Ramos (cell line): ENCODE measurements around the gene DCHS1.

Source experiments
- in situ Hi-C: fragments of 300-500 bp; cut with MboI; formaldehyde crosslinking; loops from one replicate; pipeline ENCODE4 v1.14.3; 2022; ENCODE audit warnings: low sequenced_read_pairs; ENCODE audit not compliant: unreplicated experiment

The DCHS1 gene

DNA sequence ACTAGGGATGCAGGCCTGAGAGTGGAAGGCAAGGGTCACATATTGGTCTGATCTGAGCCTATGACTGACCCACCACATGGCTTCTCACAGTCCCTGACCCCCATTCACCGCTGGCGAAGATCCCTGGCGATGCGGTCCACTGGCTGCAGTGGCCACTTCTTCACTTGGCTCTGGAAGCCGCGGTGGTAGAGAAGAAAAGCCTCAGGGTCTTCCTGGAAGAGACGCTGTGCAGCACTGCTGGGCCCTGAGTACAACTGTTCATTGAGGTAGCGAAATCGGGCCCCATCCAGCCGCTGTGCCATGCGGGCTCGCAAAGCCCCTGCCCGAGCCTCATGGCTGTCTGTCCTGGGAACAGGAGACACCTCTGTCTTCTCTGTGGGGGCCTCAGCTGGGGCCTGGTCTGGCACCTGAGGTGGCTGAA lies 54.6 kb downstream of the DCHS1 start:
- in situ Hi-C loops, result no loop called here

DNA sequence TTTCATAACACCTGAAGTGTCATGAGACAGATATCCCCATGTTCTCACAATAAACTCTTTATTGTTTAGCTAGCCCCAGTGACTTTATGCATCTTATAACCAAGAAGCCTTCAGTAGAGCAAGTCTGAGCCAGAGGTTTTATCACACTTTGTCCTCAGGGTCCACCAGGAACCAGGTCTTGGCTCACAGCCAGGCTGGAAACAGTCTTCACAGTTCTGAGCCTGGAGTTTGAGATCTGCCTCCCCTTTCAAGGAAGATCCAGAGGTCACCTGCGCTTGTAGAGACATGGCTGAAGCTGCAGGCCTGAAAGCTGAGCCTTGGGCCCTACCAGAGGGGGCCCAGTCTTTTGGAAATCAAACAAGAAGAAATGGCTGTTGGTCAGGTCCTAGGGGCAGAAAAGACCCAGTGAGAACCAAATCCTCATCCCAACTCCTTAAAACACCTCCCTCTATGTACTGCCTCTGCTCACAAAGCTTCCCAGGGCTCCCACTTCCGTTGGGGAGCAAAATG lies 55.7 kb downstream of the DCHS1 start:
- in situ Hi-C loops, result no loop called here

DNA sequence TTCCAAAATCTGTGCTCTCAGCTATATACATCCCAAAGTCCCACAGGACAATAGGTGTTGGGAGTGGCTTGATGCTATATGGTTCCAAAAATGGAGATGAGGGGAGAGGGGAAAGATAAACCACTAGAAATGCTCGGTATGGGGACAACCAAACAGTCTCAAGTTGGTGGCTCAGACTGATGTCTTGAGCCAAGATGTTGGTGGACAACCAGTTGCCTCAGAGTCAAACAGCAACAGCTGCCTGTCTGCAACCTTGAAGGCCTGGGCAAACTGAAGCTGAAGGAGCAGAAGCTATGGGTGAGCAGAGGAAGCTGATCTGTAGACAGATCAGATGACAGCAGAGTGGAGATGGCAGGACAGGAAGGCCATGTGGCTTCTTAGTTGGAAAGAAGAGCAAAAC lies 56.2 kb downstream of the DCHS1 start:
- in situ Hi-C loops, result no loop called here

DNA sequence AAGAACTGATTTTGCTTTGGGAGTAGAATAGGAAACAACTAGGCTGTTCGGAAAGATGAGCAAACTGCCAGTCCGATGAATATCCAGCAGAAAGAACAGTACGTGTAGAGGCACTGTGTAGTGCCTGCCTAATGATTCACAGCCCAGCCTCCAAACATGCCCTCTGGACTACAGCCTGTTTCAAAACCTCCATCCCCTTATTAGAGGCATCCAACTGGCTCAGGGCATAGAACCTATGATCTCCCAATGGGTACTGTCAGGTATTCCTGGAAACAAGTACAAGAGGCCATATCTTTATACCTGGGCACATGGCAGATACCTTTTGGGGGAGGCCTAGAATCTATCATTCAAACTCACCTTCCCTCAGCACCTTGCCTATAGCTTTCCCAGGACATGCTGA lies 57.1 kb downstream of the DCHS1 start:
- in situ Hi-C loops, result no loop called here

DNA sequence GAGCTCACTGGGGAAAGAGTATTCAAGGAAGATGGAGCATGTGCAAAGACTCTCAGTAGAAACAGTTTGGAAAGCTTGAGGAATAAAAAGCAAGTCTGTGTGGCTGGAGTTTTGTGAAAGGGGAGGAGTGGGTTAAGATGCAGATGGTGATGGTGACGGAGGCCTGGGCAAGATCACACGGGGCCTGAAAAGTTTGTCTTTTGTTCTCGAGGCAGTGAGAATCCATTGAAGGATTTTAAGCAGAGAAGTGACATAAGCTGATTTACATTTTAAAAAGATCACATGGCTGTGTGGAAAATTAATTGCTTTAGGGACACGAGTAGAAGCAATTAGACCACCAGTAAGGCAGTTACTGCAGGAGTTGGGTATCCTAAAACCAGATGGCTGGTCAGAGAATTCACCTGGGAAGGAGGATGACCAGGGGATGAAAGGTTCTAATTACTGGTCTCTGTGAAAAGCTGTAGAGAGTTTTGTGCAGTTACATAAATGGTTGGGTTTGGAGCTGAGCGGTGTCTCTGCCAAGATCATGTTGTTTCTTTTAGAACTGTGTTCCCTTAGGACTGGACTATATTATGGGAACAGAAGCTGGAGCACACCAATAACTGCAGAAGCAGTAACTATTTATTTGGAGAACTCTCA lies 59.3 kb downstream of the DCHS1 start:
- in situ Hi-C loops, result no loop called here

DNA sequence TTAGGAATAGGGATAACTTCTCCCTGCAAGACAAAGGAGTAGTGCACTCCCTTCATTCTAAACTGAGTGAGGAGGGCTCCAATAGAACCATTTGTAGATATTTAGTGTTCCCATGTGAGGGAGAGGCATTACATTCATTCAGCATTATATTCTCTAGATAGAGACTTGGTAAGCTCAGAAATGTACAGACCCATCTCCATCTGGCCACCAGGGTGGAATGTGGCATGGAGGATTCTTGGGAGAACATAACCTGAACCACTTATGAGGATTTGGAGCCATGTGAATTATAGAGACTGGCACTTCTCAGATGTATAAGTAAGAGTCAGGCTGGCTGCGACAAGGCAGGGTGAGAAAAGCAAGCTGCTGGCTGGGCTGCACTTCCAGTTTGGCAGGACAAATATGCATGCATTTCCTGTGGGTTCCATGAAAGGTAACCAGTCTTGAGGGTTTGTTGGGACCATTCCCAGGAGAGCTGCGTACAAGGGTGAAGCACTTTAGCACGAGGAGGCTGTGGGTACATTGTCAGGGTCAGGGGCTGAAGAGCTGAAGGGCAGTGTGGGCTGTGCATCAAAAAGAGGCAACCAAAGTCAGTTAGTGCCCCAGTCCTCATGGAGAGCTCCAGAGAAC lies 61.4 kb downstream of the DCHS1 start:
- in situ Hi-C loops, result no loop called here

DNA sequence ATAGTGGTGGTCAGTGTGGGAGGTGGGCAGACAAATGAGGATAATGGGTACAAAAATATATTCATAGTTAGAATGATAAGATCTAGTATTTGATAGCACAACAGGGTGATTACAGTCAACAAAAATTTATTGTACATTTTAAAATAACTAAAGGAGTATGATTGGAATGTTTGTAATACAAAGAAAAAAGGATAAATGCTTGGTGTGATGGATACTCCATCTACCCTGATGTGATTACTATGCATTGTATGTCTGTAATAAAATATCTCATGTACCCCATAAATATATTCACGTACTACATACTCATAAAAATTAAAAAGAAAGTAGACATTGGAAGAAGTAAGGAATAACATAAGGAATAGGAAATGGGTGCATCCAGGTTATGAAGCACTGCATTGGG lies 67.6 kb downstream of the DCHS1 start:
- in situ Hi-C loops, result no loop called here

DNA sequence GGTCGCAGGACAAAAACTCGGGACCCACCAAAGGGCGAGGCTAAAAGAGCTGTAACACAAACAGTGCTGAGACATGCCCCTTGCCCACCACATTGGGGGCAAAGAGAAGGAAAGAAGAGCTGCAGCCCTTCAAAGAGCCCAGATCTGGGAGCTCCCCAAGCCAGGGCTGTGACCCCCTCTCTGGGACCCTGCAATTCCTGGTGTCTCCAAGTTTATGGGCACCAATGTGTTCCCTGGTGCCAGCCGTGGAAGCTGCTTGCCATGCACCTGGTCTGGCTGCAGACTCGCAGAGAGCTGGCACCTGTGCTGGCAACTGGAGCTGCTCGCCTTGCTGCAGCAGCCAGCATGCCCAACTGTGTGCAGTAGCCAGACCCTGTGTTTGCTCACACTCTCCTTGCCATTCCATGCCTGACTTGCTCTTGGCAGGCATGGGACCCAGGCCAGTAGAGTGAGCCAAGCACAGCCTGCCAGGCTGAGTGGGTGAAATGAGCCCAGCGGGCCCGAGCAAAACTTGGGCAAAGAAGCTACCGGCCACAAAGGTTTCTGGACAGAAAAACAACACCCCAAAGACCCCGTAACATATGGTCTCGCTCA lies 68.2 kb downstream of the DCHS1 start:
- in situ Hi-C loops, result no loop called here

DNA sequence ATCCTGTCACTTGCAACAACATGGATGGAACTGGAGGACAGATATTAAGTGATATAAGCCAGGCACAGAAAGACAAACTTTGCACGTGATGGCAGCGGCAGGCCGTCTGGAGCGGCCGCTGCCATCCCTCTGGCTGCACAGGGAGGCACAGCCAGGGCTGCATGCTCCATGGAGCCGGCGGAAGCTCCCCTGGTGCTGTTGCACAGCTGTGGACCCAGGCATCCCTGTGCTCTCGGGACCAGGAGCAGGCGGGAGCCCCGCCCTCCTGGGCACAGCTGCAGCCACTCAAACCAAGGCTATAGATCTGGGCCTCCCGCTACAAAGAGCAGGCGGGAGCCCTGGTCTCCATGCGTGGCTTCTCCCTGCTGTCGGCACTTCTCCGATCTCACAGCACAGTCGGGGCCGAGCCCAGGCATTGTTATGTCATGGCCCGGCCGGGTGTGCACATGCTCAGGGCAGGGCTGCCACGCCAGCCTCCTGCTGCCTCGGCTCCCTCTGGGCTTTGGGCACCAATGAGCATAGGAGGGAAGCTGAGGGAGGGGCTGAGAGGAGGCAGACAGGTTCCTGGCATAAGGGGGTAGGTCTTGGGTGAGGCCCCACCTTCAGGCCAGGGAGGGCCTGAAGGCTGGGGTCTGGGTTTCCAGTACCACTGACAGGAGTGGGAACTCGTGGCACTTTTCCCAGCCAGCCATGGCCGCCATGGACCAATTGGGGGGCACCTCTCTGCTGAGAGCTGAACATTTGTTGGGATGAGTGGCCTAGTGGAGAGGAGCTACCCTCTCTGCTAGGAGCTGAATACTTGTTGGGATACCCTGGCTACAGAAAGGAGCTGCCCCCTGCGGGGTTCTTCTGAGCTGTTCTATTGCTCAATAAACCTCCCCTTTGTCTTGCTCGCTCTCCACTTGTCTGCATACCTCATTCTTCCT lies 68.9 kb downstream of the DCHS1 start:
- in situ Hi-C loops, result no loop called here

DNA sequence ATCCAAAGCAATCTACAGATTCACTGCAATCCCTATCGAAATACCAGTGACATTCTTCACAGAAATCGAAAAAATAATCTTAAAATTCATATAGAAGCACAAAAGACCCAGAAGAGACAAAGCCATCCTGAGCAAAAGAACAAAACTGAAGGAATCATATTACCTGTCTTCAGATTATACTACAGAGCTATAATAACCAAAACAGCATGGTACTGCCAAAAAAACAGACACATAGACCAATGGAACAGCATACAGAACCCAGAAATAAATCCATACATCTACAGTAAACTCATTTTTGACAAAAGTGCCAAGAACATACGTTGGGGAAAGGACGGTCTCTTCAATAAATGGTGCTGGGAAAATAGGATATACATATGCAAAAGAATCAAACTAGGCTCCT lies 71.1 kb downstream of the DCHS1 start:
- in situ Hi-C loops, result no loop called here

DNA sequence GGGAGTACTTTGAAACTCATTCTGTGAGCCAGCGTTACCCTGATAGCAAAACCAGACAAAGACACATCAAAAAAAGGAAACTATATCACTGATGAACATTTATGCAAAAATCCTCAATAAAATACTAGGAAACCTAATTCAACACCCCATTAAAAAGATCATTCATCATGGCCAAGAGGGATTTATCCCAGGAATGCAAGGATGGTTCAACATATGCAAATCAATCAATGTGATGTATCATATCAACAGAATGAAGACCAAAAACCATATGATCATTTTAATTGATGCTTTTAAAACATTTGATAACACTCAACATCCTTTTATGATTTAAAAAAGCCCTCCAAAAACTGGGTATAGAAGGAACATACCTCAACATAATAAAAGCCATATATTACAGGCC lies 72.0 kb downstream of the DCHS1 start:
- in situ Hi-C loops, result no loop called here

DNA sequence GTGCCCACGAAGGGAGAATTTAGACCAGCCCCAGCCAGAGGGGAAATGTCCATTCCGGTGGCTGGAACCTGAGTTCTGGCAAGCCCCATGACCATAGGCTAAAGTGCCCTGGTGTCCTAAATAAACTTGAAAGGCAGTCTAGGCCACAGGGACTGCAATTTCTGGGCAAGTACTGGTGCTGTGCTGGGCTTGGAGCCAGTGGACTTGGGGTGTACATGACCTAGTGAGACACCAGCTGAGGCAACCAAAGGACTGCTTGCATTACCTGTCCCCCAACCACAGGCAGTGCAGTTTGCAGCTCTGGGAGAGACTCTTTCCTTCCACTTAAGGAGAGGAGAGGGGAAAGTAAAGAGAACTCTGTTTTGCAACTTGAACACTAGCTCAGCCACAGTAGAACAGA lies 75.9 kb downstream of the DCHS1 start:
- in situ Hi-C loops, result no loop called here

DNA sequence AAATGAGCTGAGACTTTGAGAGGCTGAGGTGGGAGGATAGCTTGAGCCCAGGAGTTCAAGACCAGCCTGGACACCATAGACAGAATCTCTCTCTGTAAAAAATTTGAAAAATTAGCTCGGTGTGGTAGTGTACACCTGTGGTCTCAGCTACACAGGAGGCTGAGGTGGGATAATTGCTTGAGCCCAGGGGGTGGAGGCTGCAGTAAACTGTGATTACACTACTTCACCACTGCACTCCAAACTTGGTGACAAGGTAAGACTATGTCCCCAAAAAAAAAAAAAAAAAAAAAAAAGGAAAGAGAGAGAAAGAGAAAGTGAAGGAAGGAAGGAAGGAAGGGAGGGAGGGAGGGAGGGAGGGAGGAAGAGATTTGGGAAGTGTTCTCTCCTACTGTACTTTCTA lies 77.5 kb downstream of the DCHS1 start:
- in situ Hi-C loops, result no loop called here

DNA sequence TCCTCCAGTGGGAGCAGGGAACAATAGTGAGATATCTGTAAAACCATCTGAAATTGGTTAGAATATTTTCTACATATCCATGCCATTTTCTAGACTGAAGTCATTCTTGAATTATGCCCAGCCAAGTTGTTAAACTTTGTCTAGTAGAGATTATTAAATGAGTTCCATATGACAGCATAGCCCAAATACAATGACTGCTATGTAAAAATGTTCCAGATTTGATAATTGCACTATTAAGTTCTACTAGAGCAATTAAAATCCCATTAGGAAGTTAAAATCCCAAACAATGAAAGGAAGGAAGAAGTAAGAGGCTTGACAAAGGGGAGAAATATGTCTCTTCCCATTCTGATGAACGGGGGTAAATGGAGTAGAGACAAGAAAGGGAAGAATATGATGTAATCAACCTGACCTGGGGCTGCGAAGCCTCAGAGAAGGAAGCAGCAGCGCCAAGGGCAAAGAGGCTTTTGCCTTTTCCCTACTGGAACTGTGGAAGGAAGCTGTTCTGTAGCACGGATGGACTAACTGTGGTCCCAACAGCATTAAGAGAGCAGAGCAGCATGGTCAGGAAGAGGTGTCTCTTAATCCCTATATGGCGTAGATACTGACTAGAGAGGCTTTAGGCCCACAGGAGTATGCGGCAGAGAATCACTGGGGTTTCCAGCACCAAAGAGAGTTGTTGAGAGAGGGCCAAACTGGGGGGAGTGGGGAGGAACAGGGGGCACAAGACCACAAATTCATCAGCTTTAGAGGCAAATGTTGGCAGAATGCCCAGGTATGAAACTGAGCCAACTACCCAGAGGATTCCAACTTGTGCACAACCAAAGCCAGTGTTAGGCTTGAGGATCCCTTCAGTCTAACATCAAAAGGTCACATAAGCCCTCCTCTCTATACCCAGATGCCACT lies 78.9 kb downstream of the DCHS1 start:
- in situ Hi-C loops, result no loop called here

DNA sequence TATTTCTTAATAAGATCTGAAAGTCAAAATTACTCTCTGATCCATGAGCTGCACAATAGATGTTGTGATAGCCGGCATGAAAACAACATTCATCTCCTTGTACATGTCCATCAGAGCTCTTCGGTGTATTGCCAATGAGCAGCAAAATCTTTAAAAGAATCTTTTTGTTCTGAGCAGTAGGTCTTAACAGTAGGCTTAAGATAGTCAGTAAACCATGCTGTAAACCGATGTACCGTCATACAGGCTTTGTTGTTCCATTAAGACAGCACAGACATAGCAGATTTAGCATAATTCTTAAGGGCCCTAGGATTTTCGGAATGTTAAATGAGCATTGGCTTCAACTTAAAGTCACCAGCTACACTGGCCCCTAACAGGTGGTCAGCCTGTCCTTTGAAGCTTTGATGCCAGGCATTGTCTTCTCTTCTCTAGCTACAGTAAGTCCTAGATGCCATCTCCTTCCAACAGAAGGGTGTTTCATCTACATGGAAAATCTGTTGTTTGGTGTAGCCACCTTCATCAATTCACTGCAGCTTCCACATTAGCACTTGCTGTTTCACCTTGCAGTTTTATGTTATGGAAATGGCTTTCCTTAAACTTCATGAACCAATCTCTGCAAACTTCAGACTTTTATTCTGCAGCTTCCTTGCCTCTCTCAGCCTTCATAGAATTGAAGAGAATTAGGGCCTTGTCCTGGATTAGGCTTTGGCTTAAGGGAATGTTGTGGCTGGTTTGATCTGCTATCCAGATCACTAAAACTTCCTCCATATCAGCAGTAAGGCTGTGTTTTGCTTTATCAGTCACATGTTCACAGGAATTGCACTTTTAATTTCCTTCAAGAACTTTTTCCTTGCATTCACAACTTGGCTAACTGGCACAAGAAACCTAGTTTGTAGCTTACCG lies 80.5 kb downstream of the DCHS1 start:
- in situ Hi-C loops, result no loop called here

DNA sequence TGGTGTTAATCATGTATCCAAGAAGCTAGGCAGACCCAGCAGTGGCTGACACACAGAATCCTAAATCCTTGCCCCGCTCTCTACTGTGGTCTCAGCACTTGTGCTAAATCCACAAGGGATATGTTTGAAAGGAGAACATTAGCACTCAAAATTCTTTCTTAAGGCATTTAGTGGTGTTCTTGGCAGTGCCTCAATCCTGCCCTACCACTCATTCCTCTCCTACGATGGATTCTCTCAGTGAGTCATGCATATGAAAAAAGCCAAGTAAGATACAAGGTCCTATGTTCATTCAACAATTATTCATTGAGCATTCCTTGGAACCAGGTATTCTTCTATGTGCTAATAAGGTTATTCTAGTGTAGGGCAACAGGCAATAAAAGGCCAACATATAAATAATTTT lies 83.4 kb downstream of the DCHS1 start:
- in situ Hi-C loops, result no loop called here

DNA sequence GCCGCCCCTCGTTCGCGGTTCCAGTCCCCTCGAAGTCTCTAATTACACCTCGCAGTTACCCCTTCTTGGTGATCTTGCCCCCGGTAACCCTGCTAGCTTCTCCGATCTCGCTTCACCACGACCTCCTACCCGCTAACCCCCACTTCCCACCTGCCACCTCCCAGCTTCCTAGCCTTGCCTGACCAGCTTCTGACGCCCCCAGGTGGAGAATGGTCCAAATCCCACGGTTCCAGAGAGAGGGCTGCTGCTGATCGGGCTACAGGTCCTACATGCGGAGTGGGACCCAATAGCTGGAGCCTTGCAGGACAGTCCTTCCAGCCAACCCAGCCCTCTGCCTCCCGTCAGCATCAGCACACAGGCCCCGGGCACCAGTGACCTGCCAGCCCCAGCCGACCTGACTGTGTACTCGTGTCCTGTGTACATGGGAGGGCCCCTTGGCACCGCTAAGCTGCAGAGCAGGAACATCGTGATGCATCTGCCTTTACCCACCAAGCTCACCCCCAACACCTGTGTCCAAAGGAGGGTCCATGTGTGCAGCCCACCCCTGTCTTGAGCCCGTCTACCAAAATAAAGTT lies 84.1 kb downstream of the DCHS1 start:
- in situ Hi-C loops, result no loop called here
